Measurements from ENCODE around the gene SUSD4. TPM values are rescaled to one million over a fixed set of nuclear protein-coding genes. Genes with fewer than 3 reads are reported as not detected.

SUSD4 gene
- total and polyA plus RNA-seq, 2 of the 8 experiments (the other 6 are each of a cell fraction or from before 2014, with no cell fraction given) = 3.9 to 5.2 TPM

GRCh38 chr1:223229756-223230155 lies 134.2 kb downstream of the SUSD4 start (continued):
- TF ChIP-seq CHD7 (IDR thresholded peaks at IDR 0.05; ENCODE audit: insufficient replicate concordance, low read length) (no peak), SP2 (IDR thresholded peaks at IDR 0.05; ENCODE audit: low read length) (no peak), CHD1 (IDR thresholded peaks at IDR 0.05; ENCODE audit: low read depth, low read length) (no peak), RXRA (IDR thresholded peaks at IDR 0.05; ENCODE audit: insufficient read depth, low read depth, low read length) (no peak), TEAD4 (IDR thresholded peaks at IDR 0.05; ENCODE audit: low read depth, low read length) (no peak), PHF8 (conservative IDR thresholded peaks at IDR 0.05; ENCODE audit: low read depth, low read length) (no peak), RBBP5 (IDR thresholded peaks at IDR 0.05; ENCODE audit: borderline replicate concordance, low read depth, low read length) (no peak), KDM4A (IDR thresholded peaks at IDR 0.05; ENCODE audit: low read depth, low read length, severe bottlenecking) (no peak)

Measured in H1 (cell line).